MM.1S (cell line): Measurements from ENCODE around the gene NREP.

Experiments
- CTCF ChIP-seq: fragments of 300-600 bp; sonication (generic); IDR thresholded peaks from 2 replicates; pipeline ENCODE4 v1.5.1; 2016; ENCODE audit warnings: antibody characterized with exemption, low read length, mixed read lengths
- EZH2 ChIP-seq: fragments of 300-600 bp; sonication (generic); optimal IDR thresholded peaks from 2 replicates; pipeline ENCODE3; 2017; ENCODE audit warnings: low read depth, mild to moderate bottlenecking, antibody characterized with exemption, low read length, mixed read lengths

DNA sequence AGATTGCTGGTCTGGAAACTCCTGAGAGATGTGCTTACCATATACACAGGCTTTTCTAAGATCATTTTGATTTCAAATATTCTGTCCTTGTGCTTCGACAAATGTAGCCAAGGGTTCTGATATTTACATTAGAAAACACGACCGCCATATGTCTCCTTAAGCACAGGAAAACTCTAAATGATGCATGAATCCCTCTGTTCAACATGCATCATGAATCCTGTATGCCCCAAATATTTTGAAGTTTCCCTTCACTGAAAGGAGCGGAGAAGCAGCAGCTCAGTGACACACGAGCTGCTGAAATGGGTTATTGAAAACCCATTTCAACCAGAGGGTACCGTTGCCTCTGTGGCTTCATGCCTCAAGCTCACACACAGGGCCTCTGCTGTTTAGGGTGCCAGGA, 74.4 kb downstream of the NREP start:
- TF ChIP-seq CTCF (no peak), EZH2 (no peak)
